K562 (cell line): Measurements from ENCODE around the gene MYCN. TPM values are rescaled to one million over a fixed set of nuclear protein-coding genes. Genes with fewer than 3 reads are reported as not detected.

ENCODE experiments used
- ATAC-seq: fragments of 200-7000 bp; cut with Tn5 transposase; 3 replicates; pipeline ENCODE4 v1.9.1; 2020; ENCODE audit warnings: moderate library complexity
- BruUV-seq: library from RNA; stranded (reverse); fragments of 400-500 nt; replicated peaks from 2 replicates; lab custom pipeline; 2021; lab: Mats Ljungman, UMichigan
- CTCF ChIA-PET: fragments of 300-600 bp; formaldehyde crosslinking; extraction: SDS; loops from one replicate; lab custom pipeline; 2021; ENCODE audit warnings: low intra/inter-chr PET ratio; lab: Yijun Ruan, JAX
- POLR2A ChIA-PET: fragments of 300-600, 350-650 bp; sonication (Branson Sonifier 250); formaldehyde crosslinking; extraction: SDS; loops from one replicate; lab custom pipeline; 2021; ENCODE audit warnings: antibody characterized with exemption, inconsistent platforms; lab: Yijun Ruan, JAX
- DNase-seq, 4 experiments: peaks; one replicate each; pipeline versions ENCODE4 v3.0.0 to v3.0.0-alpha.2; 2011 to 2018; ENCODE audit warnings: low spot score in 3 of 4, mixed read lengths in 3 of 4; ENCODE audit errors: extremely low read depth in 1 of 4
- FAIRE-seq: peaks from 2 replicates; lab custom pipeline; 2011; peaks lifted over from hg19 to GRCh38; lab: Jason Lieb, UNC
- H2AFZ ChIP-seq: 2 replicates; pipeline ENCODE4 v1.6.0; 2011; ENCODE audit warnings: low read depth, low read length, control low read depth, inconsistent platforms
- H3K27ac ChIP-seq: fragments of 200-600 bp; 3 replicates; pipeline ENCODE4 v1.8.0; 2011; ENCODE audit warnings: low read depth, mild to moderate bottlenecking, control low read depth, inconsistent platforms, low read length, moderate library complexity, mixed read lengths; ENCODE audit errors: extremely low read depth
- H3K27me3 ChIP-seq, 2 experiments: fragments of 300-600 bp in 1 of 2; 2 replicates in 1 of 2; 3 replicates in 1 of 2; pipeline versions ENCODE4 v1.6.0 to v1.8.0; 2011; ENCODE audit warnings: inconsistent platforms in 2 of 2, low read length in 2 of 2, mild to moderate bottlenecking in 1 of 2, mixed read lengths in 1 of 2, moderate library complexity in 1 of 2; ENCODE audit not compliant: control insufficient read depth in 2 of 2, insufficient read depth in 2 of 2
- H3K36me3 ChIP-seq: fragments of 300-600 bp; 3 replicates; pipeline ENCODE4 v1.8.0; 2011; ENCODE audit warnings: mild to moderate bottlenecking, low read length, inconsistent platforms; ENCODE audit not compliant: control insufficient read depth, insufficient read depth
- H3K4me1 ChIP-seq, 2 experiments: fragments of 200-600 bp in 1 of 2; replicated peaks in 1 of 2; 2 replicates in 1 of 2; 3 replicates in 1 of 2; pipeline versions ENCODE4 v1.5.1 to v1.8.0; 2011; ENCODE audit warnings: inconsistent platforms in 2 of 2, low read length in 2 of 2, mild to moderate bottlenecking in 1 of 2, mixed read lengths in 1 of 2, moderate library complexity in 1 of 2; ENCODE audit not compliant: control insufficient read depth in 2 of 2, insufficient read depth in 2 of 2
- H3K4me2 ChIP-seq: 2 replicates; pipeline ENCODE4 v1.6.1; 2011; ENCODE audit warnings: low read length, control low read depth, inconsistent platforms, mixed read lengths; ENCODE audit not compliant: insufficient read depth
- H3K4me3 ChIP-seq: fragments of 200-600 bp; sonication (generic), shearing (Covaris generic); 2 replicates; pipeline ENCODE4 v1.5.1; 2016; ENCODE audit warnings: control low read depth, inconsistent platforms
- H3K79me2 ChIP-seq: fragments of 200-600 bp; 3 replicates; pipeline ENCODE4 v1.8.0; 2011; ENCODE audit warnings: low read length, inconsistent platforms; ENCODE audit not compliant: control insufficient read depth, insufficient read depth
- H3K9ac ChIP-seq, 2 experiments: 2 replicates each; pipeline versions ENCODE4 v1.6.0 to v1.6.1; 2011; ENCODE audit warnings: low read depth in 2 of 2, low read length in 2 of 2, control low read depth in 1 of 2, inconsistent platforms in 1 of 2, mild to moderate bottlenecking in 1 of 2, mixed read lengths in 1 of 2; ENCODE audit not compliant: insufficient read depth in 1 of 2
- H3K9me1 ChIP-seq: one replicate; pipeline ENCODE4 v1.6.0; 2011; ENCODE audit warnings: inconsistent platforms, mild to moderate bottlenecking, low read length, moderate library complexity; ENCODE audit not compliant: control insufficient read depth, insufficient read depth
- H3K9me3 ChIP-seq: replicated peaks from 2 replicates; pipeline ENCODE4 v1.5.1; 2011; ENCODE audit warnings: low read depth, low read length, inconsistent platforms; ENCODE audit not compliant: control insufficient read depth, insufficient read depth
- H4K20me1 ChIP-seq: replicated peaks from 2 replicates; pipeline ENCODE4 v1.6.1; 2011; ENCODE audit warnings: low read length, inconsistent platforms, mixed read lengths; ENCODE audit not compliant: control insufficient read depth, insufficient read depth
- RBM15 ChIP-seq: fragments of 200-400 bp; formaldehyde crosslinking; IDR thresholded peaks from 2 replicates; pipeline ENCODE4 v1.6.1; 2018; ENCODE audit warnings: mild to moderate bottlenecking, low read length, moderate library complexity; ENCODE audit not compliant: insufficient read depth
- YY1 ChIP-seq, 3 experiments: IDR thresholded peaks; 2 replicates each; pipeline ENCODE4 v1.6.1; 2011; ENCODE audit warnings: low read length in 2 of 3, mild to moderate bottlenecking in 2 of 3, moderate library complexity in 2 of 3, borderline replicate concordance in 1 of 3, control low read depth in 1 of 3, low read depth in 1 of 3; ENCODE audit not compliant: insufficient read depth in 3 of 3, insufficient replicate concordance in 2 of 3, control insufficient read depth in 1 of 3, insufficient read length in 1 of 3; ENCODE audit errors: extremely low read depth in 1 of 3
- ZC3H11A ChIP-seq: IDR thresholded peaks from 2 replicates; pipeline ENCODE4 v1.6.1; 2012; ENCODE audit warnings: low read depth, low read length, improper control_type of control experiment
- WGBS: fragments of 100-300 bp; shearing (Covaris generic); methylation state at CpG from one replicate; pipeline ENCODE4 v1.1.6; 2016; ENCODE audit warnings: low coverage, mixed read lengths; ENCODE audit not compliant: insufficient coverage; ENCODE audit errors: missing lambda C conversion rate; 5-methylcytosine and 5-hydroxymethylcytosine counted together
- in situ Hi-C: fragments of 300-500 bp; cut with MboI; formaldehyde crosslinking; loops from 4 replicates; pipeline ENCODE4 v1.15.0; 2018; ENCODE audit warnings: inconsistent platforms, mixed read lengths
- intact Hi-C: fragments of 100-400 bp; cut with micrococcal nuclease; formaldehyde crosslinking; loops from 2 replicates; pipeline ENCODE4 v1.14.2; 2022
- polyA plus RNA-seq, 8 experiments: library from polyadenylated mRNA; depleted of rRNA in 4 of 8; stranded (reverse) in 5 of 8; unstranded in 3 of 8; fragments of >200 nt; fragmentation: Nextera tagmentation in 2 of 8; fragmentation: Illumina TruSeq in 1 of 8; extraction: Ambion mirVana in 2 of 8; extraction: Trizol in 1 of 8; gene quantifications; 2 replicates each; pipeline versions ENCODE4 v1.2.1 to v1.2.3, GENCODE V29; 2011 to 2014; ENCODE audit warnings: inconsistent platforms in 1 of 8, missing spikeins in 1 of 8
- total RNA-seq, 7 experiments: library from RNA; depleted of rRNA in 6 of 7; stranded (reverse); fragments of >200 nt in 6 of 7; fragmentation: Illumina TruSeq in 2 of 7; extraction: Trizol in 2 of 7; gene quantifications; 2 replicates each; pipeline versions ENCODE4 v1.2.1 to v1.2.3, GENCODE V29; 2011 to 2021; ENCODE audit warnings: low replicate concordance in 1 of 7
- TF ChIP-seq, protein P1 (sequence below): sonication (generic); formaldehyde crosslinking; IDR thresholded peaks from 2 replicates; pipeline ENCODE4 v1.8.0; 2022; ENCODE audit warnings: missing genetic modification reagents, mild to moderate bottlenecking, borderline replicate concordance
- TF ChIP-seq, protein P2 (sequence below): sonication (generic); formaldehyde crosslinking; IDR thresholded peaks from 2 replicates; pipeline ENCODE4 v1.8.0; 2023; ENCODE audit warnings: mild to moderate bottlenecking, missing genetic modification reagents
- TF ChIP-seq, protein P3 (sequence below): fragments of 450-650 bp; IDR thresholded peaks from one replicate; pipeline ENCODE4 v1.6.1; 2018; ENCODE audit warnings: mild to moderate bottlenecking, moderate library complexity; ENCODE audit not compliant: partially characterized antibody

Gene MYCN
- total and polyA plus RNA-seq, 9 of the 15 experiments (the other 6 are each of a cell fraction or from before 2014, with no cell fraction given), result not detected

DNA sequence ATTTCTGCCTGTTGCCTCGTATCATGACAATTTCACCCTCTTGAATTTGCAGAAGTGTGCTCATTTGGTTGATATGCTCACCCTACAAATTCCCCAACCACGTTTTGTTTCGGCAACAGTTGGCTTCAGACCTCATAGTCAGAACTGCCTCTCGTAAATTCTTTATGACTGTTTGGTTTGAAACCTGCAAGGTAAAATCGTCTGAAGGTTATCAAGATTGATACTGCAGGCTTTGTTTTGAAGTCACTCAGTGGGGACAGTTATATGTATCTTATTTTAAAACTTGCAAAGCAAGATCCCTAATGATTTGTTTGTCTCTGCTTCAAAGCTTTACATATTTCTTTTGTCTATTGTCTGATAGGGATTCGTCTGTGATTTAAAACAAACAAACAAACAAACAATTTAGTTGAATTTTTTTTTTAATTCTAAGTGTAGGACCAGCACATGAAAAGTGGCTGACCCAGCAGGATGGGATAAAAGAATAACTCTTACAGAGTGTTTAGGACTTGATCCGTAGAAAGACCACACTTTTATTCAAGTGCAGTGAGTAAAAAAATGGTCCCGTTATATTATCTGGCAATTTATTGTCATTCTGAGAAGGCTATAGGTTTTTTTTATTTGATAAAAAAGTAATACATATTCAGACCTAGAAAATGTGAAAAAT is 45.7 kb upstream of the MYCN start (continued):
- no peak for TF ChIP-seq YY1 (IDR thresholded peaks at IDR 0.05; ENCODE audit: borderline replicate concordance in 1 of 3, control insufficient read depth in 1 of 3, extremely low read depth in 1 of 3, insufficient read depth in 3 of 3, insufficient read length in 1 of 3, insufficient replicate concordance in 2 of 3, low read depth in 1 of 3, low read length in 2 of 3)

DNA sequence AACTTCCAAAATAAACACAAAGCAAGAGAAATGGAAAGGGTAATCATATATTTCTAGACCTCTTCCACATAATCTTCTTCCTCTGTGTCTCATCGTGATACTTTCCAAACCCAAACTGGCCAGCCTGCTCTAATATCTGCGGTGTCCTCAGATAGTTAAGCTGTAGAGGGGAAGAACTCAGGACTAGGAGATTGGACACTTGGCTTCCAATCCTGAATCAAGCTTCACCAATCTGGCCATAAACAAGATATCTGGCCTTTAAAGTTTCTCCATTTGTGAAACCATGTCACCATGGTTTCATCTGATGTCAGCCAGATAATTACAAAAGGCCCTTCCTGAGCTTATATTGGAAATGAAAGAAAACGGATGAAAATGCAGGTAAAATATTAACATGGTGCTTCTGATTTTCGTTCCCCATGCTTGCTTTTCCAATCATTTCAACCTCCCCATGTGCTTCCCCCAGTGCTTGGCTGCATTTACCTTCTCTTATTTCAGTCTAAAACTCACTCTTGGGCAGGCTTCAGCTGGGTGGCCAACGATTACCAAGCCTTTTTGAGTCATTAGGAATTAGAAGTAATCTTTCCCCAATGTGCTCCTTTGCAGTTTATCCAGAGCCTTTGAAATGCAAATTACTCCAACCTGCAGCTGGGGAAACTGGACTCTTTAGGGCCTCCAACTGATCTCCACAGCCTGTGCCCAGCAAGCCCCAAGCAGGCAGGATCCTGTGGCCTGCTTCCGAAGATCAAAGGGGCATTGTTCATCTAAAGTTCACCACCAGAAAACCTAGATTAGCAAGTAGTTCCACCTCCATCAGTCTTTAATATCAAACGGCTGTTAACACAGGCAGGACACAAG is 44.5 kb upstream of the MYCN start:
- Histone ChIP-seq H3K36me3 (no peaks in the 10 kb centered on the region), H3K9me3 (no peaks in the 10 kb centered on the region), H3K4me2 (no peak overlapping the region), H3K4me3 (no peak overlapping the region), H3K27me3 (peaks cover 5 to 8% of the 10 kb centered on the region in 2 experiments; a peak in 3 of 5 replicates), H3K9me1 (no peaks in the 10 kb centered on the region), H3K9ac (no peak overlapping the region), H2AFZ (no peak overlapping the region), H3K4me1 (no peaks in the 10 kb centered on the region), H3K79me2 (no peaks in the 10 kb centered on the region), H3K27ac (no peak overlapping the region), H4K20me1 (no peaks in the 10 kb centered on the region)
- WGBS, result under 1% methylated on average over 7 of the region's 7 CpGs
- CTCF ChIA-PET, result no interaction called here
- in situ Hi-C loops, result no loop called here
- intact Hi-C loops, result no loop called here
- TF ChIP-seq, protein P1, sequence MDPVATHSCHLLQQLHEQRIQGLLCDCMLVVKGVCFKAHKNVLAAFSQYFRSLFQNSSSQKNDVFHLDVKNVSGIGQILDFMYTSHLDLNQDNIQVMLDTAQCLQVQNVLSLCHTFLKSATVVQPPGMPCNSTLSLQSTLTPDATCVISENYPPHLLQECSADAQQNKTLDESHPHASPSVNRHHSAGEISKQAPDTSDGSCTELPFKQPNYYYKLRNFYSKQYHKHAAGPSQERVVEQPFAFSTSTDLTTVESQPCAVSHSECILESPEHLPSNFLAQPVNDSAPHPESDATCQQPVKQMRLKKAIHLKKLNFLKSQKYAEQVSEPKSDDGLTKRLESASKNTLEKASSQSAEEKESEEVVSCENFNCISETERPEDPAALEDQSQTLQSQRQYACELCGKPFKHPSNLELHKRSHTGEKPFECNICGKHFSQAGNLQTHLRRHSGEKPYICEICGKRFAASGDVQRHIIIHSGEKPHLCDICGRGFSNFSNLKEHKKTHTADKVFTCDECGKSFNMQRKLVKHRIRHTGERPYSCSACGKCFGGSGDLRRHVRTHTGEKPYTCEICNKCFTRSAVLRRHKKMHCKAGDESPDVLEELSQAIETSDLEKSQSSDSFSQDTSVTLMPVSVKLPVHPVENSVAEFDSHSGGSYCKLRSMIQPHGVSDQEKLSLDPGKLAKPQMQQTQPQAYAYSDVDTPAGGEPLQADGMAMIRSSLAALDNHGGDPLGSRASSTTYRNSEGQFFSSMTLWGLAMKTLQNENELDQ (CRISPR knock-in tag), result no peak
- no peak for TF ChIP-seq ZC3H11A
- TF ChIP-seq, protein P2, sequence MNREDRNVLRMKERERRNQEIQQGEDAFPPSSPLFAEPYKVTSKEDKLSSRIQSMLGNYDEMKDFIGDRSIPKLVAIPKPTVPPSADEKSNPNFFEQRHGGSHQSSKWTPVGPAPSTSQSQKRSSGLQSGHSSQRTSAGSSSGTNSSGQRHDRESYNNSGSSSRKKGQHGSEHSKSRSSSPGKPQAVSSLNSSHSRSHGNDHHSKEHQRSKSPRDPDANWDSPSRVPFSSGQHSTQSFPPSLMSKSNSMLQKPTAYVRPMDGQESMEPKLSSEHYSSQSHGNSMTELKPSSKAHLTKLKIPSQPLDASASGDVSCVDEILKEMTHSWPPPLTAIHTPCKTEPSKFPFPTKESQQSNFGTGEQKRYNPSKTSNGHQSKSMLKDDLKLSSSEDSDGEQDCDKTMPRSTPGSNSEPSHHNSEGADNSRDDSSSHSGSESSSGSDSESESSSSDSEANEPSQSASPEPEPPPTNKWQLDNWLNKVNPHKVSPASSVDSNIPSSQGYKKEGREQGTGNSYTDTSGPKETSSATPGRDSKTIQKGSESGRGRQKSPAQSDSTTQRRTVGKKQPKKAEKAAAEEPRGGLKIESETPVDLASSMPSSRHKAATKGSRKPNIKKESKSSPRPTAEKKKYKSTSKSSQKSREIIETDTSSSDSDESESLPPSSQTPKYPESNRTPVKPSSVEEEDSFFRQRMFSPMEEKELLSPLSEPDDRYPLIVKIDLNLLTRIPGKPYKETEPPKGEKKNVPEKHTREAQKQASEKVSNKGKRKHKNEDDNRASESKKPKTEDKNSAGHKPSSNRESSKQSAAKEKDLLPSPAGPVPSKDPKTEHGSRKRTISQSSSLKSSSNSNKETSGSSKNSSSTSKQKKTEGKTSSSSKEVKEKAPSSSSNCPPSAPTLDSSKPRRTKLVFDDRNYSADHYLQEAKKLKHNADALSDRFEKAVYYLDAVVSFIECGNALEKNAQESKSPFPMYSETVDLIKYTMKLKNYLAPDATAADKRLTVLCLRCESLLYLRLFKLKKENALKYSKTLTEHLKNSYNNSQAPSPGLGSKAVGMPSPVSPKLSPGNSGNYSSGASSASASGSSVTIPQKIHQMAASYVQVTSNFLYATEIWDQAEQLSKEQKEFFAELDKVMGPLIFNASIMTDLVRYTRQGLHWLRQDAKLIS (CRISPR knock-in tag), result no peak
- TF ChIP-seq RBM15, result no peak
- TF ChIP-seq, protein P3, sequence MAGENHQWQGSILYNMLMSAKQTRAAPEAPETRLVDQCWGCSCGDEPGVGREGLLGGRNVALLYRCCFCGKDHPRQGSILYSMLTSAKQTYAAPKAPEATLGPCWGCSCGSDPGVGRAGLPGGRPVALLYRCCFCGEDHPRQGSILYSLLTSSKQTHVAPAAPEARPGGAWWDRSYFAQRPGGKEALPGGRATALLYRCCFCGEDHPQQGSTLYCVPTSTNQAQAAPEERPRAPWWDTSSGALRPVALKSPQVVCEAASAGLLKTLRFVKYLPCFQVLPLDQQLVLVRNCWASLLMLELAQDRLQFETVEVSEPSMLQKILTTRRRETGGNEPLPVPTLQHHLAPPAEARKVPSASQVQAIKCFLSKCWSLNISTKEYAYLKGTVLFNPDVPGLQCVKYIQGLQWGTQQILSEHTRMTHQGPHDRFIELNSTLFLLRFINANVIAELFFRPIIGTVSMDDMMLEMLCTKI, result no peak
- no peak for ATAC-seq
- no peak for FAIRE-seq
- POLR2A ChIA-PET, result interaction anchor here (0.7 kb wide), 1 partner anchor 631 kb away, joined by 4 read pairs; no protein-coding TSS in a partner anchor
- BruUV-seq, result no TSS peak
- DNase-seq, result no peak
